GM18907 (cell line): Measurements from ENCODE around the gene NEK10.
A peak's percentile ranks its signal among the peaks of the same experiment; 100 is the strongest.
"Not testable (repeated sequence)": the region's sequence is repeated elsewhere in the genome, so short reads cannot be mapped to it uniquely, and the experiment has no call there.

Experiments
- ATAC-seq: cut with Tn5 transposase; IDR thresholded peaks from one replicate; pipeline ENCODE4 v1.9.1; 2021; ENCODE audit warnings: mild to moderate bottlenecking, moderate library complexity; ENCODE audit not compliant: unreplicated experiment

NEK10 gene

GRCh38 chr3:27368831-27369607, at the start of gene NEK10:
TSS of gene NEK10 (minus strand) at chr3:27369383. CDS start at chr3:27352882, 16,501 bp downstream.
- peak; percentile 100 for ATAC-seq

- ATAC-seq = no peak
These were observed 46.0 kb upstream of the NEK10 start for GRCh38 chr3:27415202-27415601.

GRCh38 chr3:27392950-27393679, 23.9 kb upstream of the NEK10 start:
- peak; percentile 86 for ATAC-seq

GRCh38 chr3:27392414-27392813, 23.2 kb upstream of the NEK10 start:
- not testable (repeated sequence) for ATAC-seq

- ATAC-seq = no peak
These were observed 22.6 kb upstream of the NEK10 start for GRCh38 chr3:27391796-27392195.

- ATAC-seq = no peak
These were observed 18.4 kb upstream of the NEK10 start for GRCh38 chr3:27387625-27388024.

- no peak for ATAC-seq
These were observed 16.3 kb upstream of the NEK10 start for GRCh38 chr3:27385504-27385903.

- no peak for ATAC-seq
These were observed 15.0 kb upstream of the NEK10 start for GRCh38 chr3:27384191-27384590.

- ATAC-seq = no peak
These were observed 11.5 kb upstream of the NEK10 start for GRCh38 chr3:27380433-27381357.

GRCh38 chr3:27378331-27378730, 9.1 kb upstream of the NEK10 start:
- ATAC-seq = no peak

- ATAC-seq = no peak
These were observed 7.1 kb upstream of the NEK10 start for GRCh38 chr3:27376109-27376772.

GRCh38 chr3:27366062-27366591, 3.1 kb downstream of the NEK10 start:
- no peak for ATAC-seq

- ATAC-seq = peak; percentile 64
These were observed 8.8 kb downstream of the NEK10 start for GRCh38 chr3:27360113-27361078.

GRCh38 chr3:27358372-27358771, 10.8 kb downstream of the NEK10 start:
- no peak for ATAC-seq

- peak; percentile 90 for ATAC-seq
These were observed 11.4 kb downstream of the NEK10 start for GRCh38 chr3:27357665-27358258.

GRCh38 chr3:27356976-27357375, 12.2 kb downstream of the NEK10 start:
- no peak for ATAC-seq

GRCh38 chr3:27354588-27355203, 14.5 kb downstream of the NEK10 start:
- no peak for ATAC-seq

GRCh38 chr3:27354161-27354560, 15.0 kb downstream of the NEK10 start:
- no peak for ATAC-seq
